WTC11 (cell line): Measurements from ENCODE around the gene ADAMTS15. TPM values are rescaled to one million over a fixed set of nuclear protein-coding genes. Genes with fewer than 3 reads are reported as not detected.
A peak's percentile ranks its signal among the peaks of the same experiment; 100 is the strongest.

Source experiments
- ARID4B ChIP-seq: sonication (generic); formaldehyde crosslinking; IDR thresholded peaks from 2 replicates; pipeline ENCODE4 v1.8.0; 2023; ENCODE audit warnings: missing genetic modification reagents, mild to moderate bottlenecking, borderline replicate concordance
- CDX4 ChIP-seq: fragments of 250-450 bp; sonication (Bioruptor Pico); IDR thresholded peaks from 2 replicates; pipeline ENCODE4 v1.9.0; 2021; ENCODE audit warnings: moderate library complexity, mild to moderate bottlenecking, inconsistent platforms, borderline replicate concordance
- CREM ChIP-seq: sonication (generic); formaldehyde crosslinking; IDR thresholded peaks from 2 replicates; pipeline ENCODE4 v1.8.1; 2022; ENCODE audit warnings: mild to moderate bottlenecking, missing genetic modification reagents, moderate library complexity
- ERG ChIP-seq: fragments of 250-450 bp; sonication (Bioruptor Pico); IDR thresholded peaks from 2 replicates; pipeline ENCODE4 v1.8.0; 2021; ENCODE audit warnings: mild to moderate bottlenecking
- ETV6 ChIP-seq: sonication (generic); formaldehyde crosslinking; IDR thresholded peaks from 2 replicates; pipeline ENCODE4 v1.8.1; 2022; ENCODE audit warnings: mild to moderate bottlenecking, missing genetic modification reagents
- FOXK1 ChIP-seq: sonication (generic); formaldehyde crosslinking; IDR thresholded peaks from 2 replicates; pipeline ENCODE4 v1.8.0; 2022; ENCODE audit warnings: mild to moderate bottlenecking, moderate library complexity, missing genetic modification reagents
- IRF1 ChIP-seq: sonication (generic); formaldehyde crosslinking; IDR thresholded peaks from 2 replicates; pipeline ENCODE4 v1.8.0; 2023; ENCODE audit warnings: missing genetic modification reagents
- IRF2 ChIP-seq: sonication (generic); formaldehyde crosslinking; IDR thresholded peaks from 2 replicates; pipeline ENCODE4 v1.8.0; 2022; ENCODE audit warnings: low read depth, missing genetic modification reagents, borderline replicate concordance
- MYBL2 ChIP-seq: sonication (generic); formaldehyde crosslinking; IDR thresholded peaks from 2 replicates; pipeline ENCODE4 v1.8.1; 2023; ENCODE audit warnings: mild to moderate bottlenecking, moderate library complexity, missing genetic modification reagents
- NR1H2 ChIP-seq: sonication (generic); formaldehyde crosslinking; IDR thresholded peaks from 2 replicates; pipeline ENCODE4 v1.9.0; 2021; ENCODE audit warnings: mild to moderate bottlenecking, moderate library complexity, missing genetic modification reagents
- ZBTB43 ChIP-seq: sonication (generic); formaldehyde crosslinking; IDR thresholded peaks from 2 replicates; pipeline ENCODE4 v1.8.1; 2023; ENCODE audit warnings: mild to moderate bottlenecking, missing genetic modification reagents
- ZNF219 ChIP-seq: sonication (generic); formaldehyde crosslinking; IDR thresholded peaks from 2 replicates; pipeline ENCODE4 v1.8.0; 2023; ENCODE audit warnings: missing genetic modification reagents, mild to moderate bottlenecking, borderline replicate concordance
- ZNF281 ChIP-seq: sonication (generic); formaldehyde crosslinking; IDR thresholded peaks from 2 replicates; pipeline ENCODE4 v1.8.0; 2023; ENCODE audit warnings: mild to moderate bottlenecking, missing genetic modification reagents
- ZNF317 ChIP-seq: sonication (generic); formaldehyde crosslinking; IDR thresholded peaks from 2 replicates; pipeline ENCODE4 v1.8.1; 2023; ENCODE audit warnings: low read depth, mild to moderate bottlenecking, moderate library complexity, missing genetic modification reagents, borderline replicate concordance
- ZNF423 ChIP-seq: fragments of 250-450 bp; sonication (Bioruptor Pico); IDR thresholded peaks from 2 replicates; pipeline ENCODE4 v2.1.2; 2022; ENCODE audit warnings: mild to moderate bottlenecking, moderate library complexity
- total RNA-seq: library from RNA; stranded (reverse); gene quantifications from 3 replicates; pipeline ENCODE4 v1.2.3, GENCODE V29; 2021

Gene ADAMTS15
- total RNA-seq, 1 experiment from 2014 or later, result 3.7 TPM

GRCh38 chr11:130448416-130449309 lies at the start of gene ADAMTS15 (continued):
- no peak for TF ChIP-seq ARID4B (CRISPR knock-in tag)
- TF ChIP-seq ZNF219 (CRISPR knock-in tag), result no peak
- TF ChIP-seq ETV6 (CRISPR knock-in tag), result peak; percentile 53
- TF ChIP-seq MYBL2 (CRISPR knock-in tag), result no peak
- no peak for TF ChIP-seq CDX4 (CRISPR knock-in tag)
- TF ChIP-seq ZNF281 (CRISPR knock-in tag), result no peak
- no peak; the same call in 1 of the 2 replicates for TF ChIP-seq ZBTB43 (CRISPR knock-in tag)
- no peak for TF ChIP-seq IRF2
- TF ChIP-seq CREM (CRISPR knock-in tag), result 0 out of 2 replicates have a peak, but pooled peaks have one; percentile 39
- TF ChIP-seq IRF1 (CRISPR knock-in tag), result no peak
- no peak for TF ChIP-seq ERG (CRISPR knock-in tag)
- TF ChIP-seq FOXK1, result peak; percentile 19; the same call in 1 of the 2 replicates
- TF ChIP-seq ZNF317 (CRISPR knock-in tag), result peak; percentile 49; the same call in 1 of the 2 replicates
- no peak for TF ChIP-seq NR1H2 (CRISPR knock-in tag)
- TF ChIP-seq ZNF423, result no peak
